Measurements from ENCODE around the gene TTLL13. TPM values are rescaled to one million over a fixed set of nuclear protein-coding genes. Genes with fewer than 3 reads are reported as not detected.
A peak's percentile ranks its signal among the peaks of the same experiment; 100 is the strongest.

Gene TTLL13
- total RNA-seq, 1 donor from 2014 or later, result not detected

GRCh38 chr15:90214553-90215196 is 34.7 kb upstream of the TTLL13 start:
- no peak overlapping the region for H3K27ac ChIP-seq

DNA sequence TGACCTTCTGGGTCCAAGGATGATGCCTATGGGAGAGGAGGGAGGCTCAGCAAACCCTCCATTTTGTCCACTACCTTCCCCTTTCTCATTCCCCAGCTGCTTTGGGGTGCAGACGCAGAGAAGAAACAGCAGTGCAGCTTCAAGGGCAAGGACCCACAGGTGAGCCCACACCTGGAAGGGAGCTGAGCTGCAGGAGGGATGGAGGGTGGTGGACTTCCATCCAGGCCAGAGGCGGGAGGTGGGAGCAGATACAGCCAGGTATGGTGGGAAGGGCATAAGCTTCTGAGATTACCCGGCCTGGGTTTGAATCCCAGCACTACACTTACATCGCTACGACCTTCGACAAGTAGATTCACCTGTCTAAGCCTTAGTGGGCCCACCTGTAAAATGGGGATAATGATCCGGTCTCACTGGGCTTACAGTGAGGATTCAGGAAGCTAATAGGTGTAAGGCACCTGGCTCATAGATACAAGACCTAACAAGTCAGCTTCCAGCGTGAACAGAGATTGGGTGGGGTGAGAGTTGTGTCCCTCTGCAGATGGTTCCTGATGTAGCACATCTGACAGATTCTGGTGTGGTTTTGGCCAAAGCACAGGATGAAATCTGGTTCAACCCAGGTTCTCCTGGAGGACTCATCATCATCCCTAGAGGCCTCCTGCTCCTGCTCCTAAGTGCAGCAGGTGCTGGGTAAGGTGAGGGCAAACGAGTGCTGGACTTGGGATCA is 31.5 kb upstream of the TTLL13 start:
- Mint-ChIP-seq H3K4me1 (peaks cover 7% of the 10 kb centered on the region), H3K27ac (no peak overlapping the region), H3K27me3 (ENCODE audit: insufficient read depth, low read depth) (peaks cover 4% of the 10 kb centered on the region), H3K36me3 (peaks cover 1% of the 10 kb centered on the region), H3K9me3 (no peaks in the 10 kb centered on the region), H3K4me3 (no peak overlapping the region)
- Histone ChIP-seq H3K27ac (no peak overlapping the region), H3K9me3 (ENCODE audit: low read depth) (no peaks in the 10 kb centered on the region), H3K36me3 (no peaks in the 10 kb centered on the region), H3K4me3 (no peak overlapping the region), H3F3A (ENCODE audit: low read depth) (no peaks in the 10 kb centered on the region), H3K9ac (no peak overlapping the region), H3K4me2 (no peak overlapping the region), H3K79me2 (ENCODE audit: low read depth) (no peaks in the 10 kb centered on the region), H2AFZ (replicated peaks) (no peak overlapping the region), H4K20me1 (ENCODE audit: low read depth) (peaks cover 8% of the 10 kb centered on the region), H3K27me3 (no peaks in the 10 kb centered on the region), H3K4me1 (no peaks in the 10 kb centered on the region)
- no peak for DNase-seq (ENCODE audit: low spot score)
- TF ChIP-seq, protein P1, sequence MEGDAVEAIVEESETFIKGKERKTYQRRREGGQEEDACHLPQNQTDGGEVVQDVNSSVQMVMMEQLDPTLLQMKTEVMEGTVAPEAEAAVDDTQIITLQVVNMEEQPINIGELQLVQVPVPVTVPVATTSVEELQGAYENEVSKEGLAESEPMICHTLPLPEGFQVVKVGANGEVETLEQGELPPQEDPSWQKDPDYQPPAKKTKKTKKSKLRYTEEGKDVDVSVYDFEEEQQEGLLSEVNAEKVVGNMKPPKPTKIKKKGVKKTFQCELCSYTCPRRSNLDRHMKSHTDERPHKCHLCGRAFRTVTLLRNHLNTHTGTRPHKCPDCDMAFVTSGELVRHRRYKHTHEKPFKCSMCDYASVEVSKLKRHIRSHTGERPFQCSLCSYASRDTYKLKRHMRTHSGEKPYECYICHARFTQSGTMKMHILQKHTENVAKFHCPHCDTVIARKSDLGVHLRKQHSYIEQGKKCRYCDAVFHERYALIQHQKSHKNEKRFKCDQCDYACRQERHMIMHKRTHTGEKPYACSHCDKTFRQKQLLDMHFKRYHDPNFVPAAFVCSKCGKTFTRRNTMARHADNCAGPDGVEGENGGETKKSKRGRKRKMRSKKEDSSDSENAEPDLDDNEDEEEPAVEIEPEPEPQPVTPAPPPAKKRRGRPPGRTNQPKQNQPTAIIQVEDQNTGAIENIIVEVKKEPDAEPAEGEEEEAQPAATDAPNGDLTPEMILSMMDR (IDR thresholded peaks at IDR 0.05), result no peak
- TF ChIP-seq EZH2phosphoT487 (IDR thresholded peaks at IDR 0.05), result no peak
- TF ChIP-seq EZH2 (IDR thresholded peaks at IDR 0.05), result no peak

More at GRCh38 chr15:90214553-90215196, 34.7 kb upstream of the TTLL13 start:
- Histone ChIP-seq H3K79me2 (ENCODE audit: low read depth) (no peaks in the 10 kb centered on the region), H3K27me3 (no peaks in the 10 kb centered on the region), H4K20me1 (ENCODE audit: low read depth) (peaks cover 16% of the 10 kb centered on the region), H3K4me1 (no peaks in the 10 kb centered on the region), H3K4me3 (no peak overlapping the region), H2AFZ (replicated peaks) (no peak overlapping the region), H3K36me3 (no peaks in the 10 kb centered on the region), H3K4me2 (no peak overlapping the region), H3F3A (ENCODE audit: low read depth) (no peaks in the 10 kb centered on the region), H3K9ac (no peak overlapping the region), H3K9me3 (ENCODE audit: low read depth) (no peaks in the 10 kb centered on the region)
- no peak overlapping the region for H3K27ac Mint-ChIP-seq
- H3K36me3 Mint-ChIP-seq, result peaks cover 1% of the 10 kb centered on the region
- peaks cover 11% of the 10 kb centered on the region for H3K4me1 Mint-ChIP-seq
- peaks cover 8% of the 10 kb centered on the region for H3K27me3 Mint-ChIP-seq (ENCODE audit: insufficient read depth, low read depth)
- TF ChIP-seq, protein P1 (IDR thresholded peaks at IDR 0.05), result peak; percentile 18
- no peak for TF ChIP-seq EZH2 (IDR thresholded peaks at IDR 0.05)
- DNase-seq (ENCODE audit: low spot score), result no peak
- no peaks in the 10 kb centered on the region for H3K9me3 Mint-ChIP-seq
- H3K4me3 Mint-ChIP-seq, result no peak overlapping the region

DNA sequence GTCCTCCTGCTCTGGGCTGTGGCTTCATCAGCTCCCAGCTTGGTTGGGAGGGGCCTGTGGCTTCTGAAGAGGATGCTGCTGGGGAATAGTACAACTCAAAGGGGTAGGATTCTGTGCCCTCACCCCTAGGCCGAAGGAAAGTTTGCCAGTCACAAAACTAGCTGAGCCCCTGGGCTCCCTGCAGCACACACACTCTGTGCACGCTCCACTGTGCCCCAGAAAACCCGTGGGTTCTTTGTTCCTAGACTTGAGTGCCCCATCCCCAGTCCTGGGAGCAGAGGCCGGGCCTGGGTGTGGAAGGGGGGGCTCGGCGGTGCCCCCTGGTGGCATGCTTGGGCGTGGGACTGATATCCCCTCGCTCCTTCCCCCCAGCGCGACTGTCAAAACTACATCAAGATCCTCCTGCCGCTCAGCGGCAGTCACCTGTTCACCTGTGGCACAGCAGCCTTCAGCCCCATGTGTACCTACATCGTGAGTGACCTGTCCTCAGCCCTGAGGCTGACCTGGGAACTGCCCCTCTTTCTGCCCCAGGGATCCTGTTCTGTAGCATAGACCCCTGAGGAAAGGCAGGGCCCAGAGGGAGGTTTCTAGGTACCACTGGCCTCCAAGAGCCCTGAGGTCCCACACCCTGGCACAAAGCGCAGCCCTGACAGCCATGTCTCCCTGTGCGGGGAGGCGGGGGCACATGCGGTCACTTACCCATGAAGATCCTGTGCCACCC is 29.8 kb upstream of the TTLL13 start:
- TF ChIP-seq, protein P1 (IDR thresholded peaks at IDR 0.05), result peak; percentile 69
- no peak for TF ChIP-seq EZH2 (IDR thresholded peaks at IDR 0.05)
- H3K4me3 ChIP-seq, result no peak overlapping the region
- H3K9me3 ChIP-seq (ENCODE audit: low read depth), result no peaks in the 10 kb centered on the region
- no peak overlapping the region for H3K9ac ChIP-seq
- H3K27me3 ChIP-seq, result no peaks in the 10 kb centered on the region
- H3K36me3 ChIP-seq, result no peaks in the 10 kb centered on the region
- peak; percentile 76 for DNase-seq (ENCODE audit: low spot score)
- no peak overlapping the region for H3K27ac ChIP-seq
- Mint-ChIP-seq H3K4me3 (no peak overlapping the region), H3K4me1 (peaks cover 7% of the 10 kb centered on the region), H3K36me3 (peaks cover 4% of the 10 kb centered on the region), H3K27me3 (ENCODE audit: insufficient read depth, low read depth) (no peaks in the 10 kb centered on the region), H3K9me3 (no peaks in the 10 kb centered on the region), H3K27ac (no peak overlapping the region)
- no peaks in the 10 kb centered on the region for H4K20me1 ChIP-seq (ENCODE audit: low read depth)
- H2AFZ ChIP-seq (replicated peaks), result no peak overlapping the region
- no peak overlapping the region for H3K4me2 ChIP-seq
- no peaks in the 10 kb centered on the region for H3F3A ChIP-seq (ENCODE audit: low read depth)
- no peaks in the 10 kb centered on the region for H3K4me1 ChIP-seq
- no peaks in the 10 kb centered on the region for H3K79me2 ChIP-seq (ENCODE audit: low read depth)
